GM12892 (cell line): Measurements from ENCODE around the gene SERPINB7.

Experiments
- POLR2A ChIP-seq: IDR thresholded peaks from 2 replicates; pipeline ENCODE4 v1.6.1; 2011; ENCODE audit warnings: low read depth, low read length, control low read depth
- POLR2AphosphoS5 ChIP-seq: IDR thresholded peaks from 2 replicates; pipeline ENCODE4 v1.6.1; 2011; ENCODE audit warnings: low read depth, low read length, control low read depth
- TAF1 ChIP-seq: IDR thresholded peaks from 2 replicates; pipeline ENCODE4 v1.6.1; 2011; ENCODE audit warnings: low read depth, mild to moderate bottlenecking, control low read depth, low read length, borderline replicate concordance

GRCh38 chr18:63799189-63799588 is 24.0 kb downstream of the SERPINB7 start:
- TF ChIP-seq POLR2AphosphoS5: no peak
- TF ChIP-seq POLR2A: no peak
- TF ChIP-seq TAF1: no peak
